Neural cell (in vitro differentiated cells): ENCODE data around the gene TCF4. TPM values are rescaled to one million over a fixed set of nuclear protein-coding genes. Genes with fewer than 3 reads are reported as not detected.

Source experiments
- H2AFZ ChIP-seq: fragments of 200-600, 300-800 bp; sonication (generic), shearing (Covaris generic); 2 replicates; pipeline ENCODE4 v1.6.0; 2014; ENCODE audit warnings: low read depth, mild to moderate bottlenecking, antibody characterized with exemption, low read length, moderate library complexity
- H3F3A ChIP-seq: fragments of 200-600 bp; shearing (Covaris generic); 2 replicates; pipeline ENCODE4 v1.6.1; 2016; ENCODE audit warnings: mild to moderate bottlenecking, moderate library complexity, mixed read lengths, antibody characterized with exemption, low read length; ENCODE audit not compliant: insufficient read depth, poor library complexity, severe bottlenecking
- H3K27ac ChIP-seq: fragments of 200-600, 300-800 bp; sonication (generic), shearing (Covaris generic); 2 replicates; pipeline ENCODE4 v1.5.1; 2014; ENCODE audit warnings: mild to moderate bottlenecking, low read length, moderate library complexity
- H3K27me3 ChIP-seq: fragments of 300-800, 200-600 bp; sonication (generic), shearing (Covaris generic); 2 replicates; pipeline ENCODE4 v1.6.0; 2014; ENCODE audit warnings: mild to moderate bottlenecking, low read depth, low read length, moderate library complexity; ENCODE audit not compliant: insufficient read depth
- H3K36me3 ChIP-seq: fragments of 300-800, 200-600 bp; sonication (generic), shearing (Covaris generic); 2 replicates; pipeline ENCODE4 v1.5.1; 2014; ENCODE audit warnings: mild to moderate bottlenecking, antibody characterized with exemption, low read length, moderate library complexity; ENCODE audit not compliant: insufficient read depth
- H3K4me2 ChIP-seq: fragments of 300-800, 200-600 bp; sonication (generic), shearing (Covaris generic); 2 replicates; pipeline ENCODE4 v1.6.0; 2014; ENCODE audit warnings: mild to moderate bottlenecking, low read length
- H3K4me3 ChIP-seq: fragments of 300-800, 200-600 bp; sonication (generic), shearing (Covaris generic); 2 replicates; pipeline ENCODE4 v1.5.1; 2014; ENCODE audit warnings: mild to moderate bottlenecking, low read length, moderate library complexity
- H3K79me2 ChIP-seq: fragments of 200-600 bp; shearing (Covaris generic); replicated peaks from 2 replicates; pipeline ENCODE4 v1.6.0; 2014; ENCODE audit warnings: mild to moderate bottlenecking, low read length, moderate library complexity; ENCODE audit not compliant: insufficient read depth
- H3K9ac ChIP-seq: fragments of 300-800, 200-600 bp; sonication (generic), shearing (Covaris generic); 2 replicates; pipeline ENCODE4 v1.6.1; 2016; ENCODE audit warnings: mild to moderate bottlenecking, low read length, mixed read lengths
- H3K9me2 ChIP-seq: fragments of 200-600 bp; shearing (Covaris generic); 2 replicates; pipeline ENCODE4 v1.6.1; 2016; ENCODE audit warnings: mild to moderate bottlenecking, low read length, mixed read lengths; ENCODE audit not compliant: insufficient read depth
- H3K9me3 ChIP-seq: fragments of 200-600, 300-800 bp; sonication (generic), shearing (Covaris generic); 2 replicates; pipeline ENCODE4 v1.6.1; 2016; ENCODE audit warnings: mild to moderate bottlenecking, mixed run types, low read length, moderate library complexity, mixed read lengths
- H4K20me1 ChIP-seq: fragments of 200-600 bp; shearing (Covaris generic); 2 replicates; pipeline ENCODE4 v1.6.1; 2016; ENCODE audit warnings: mild to moderate bottlenecking, mixed run types; ENCODE audit not compliant: insufficient read depth
- EP300 ChIP-seq: fragments of 450-650 bp; conservative IDR thresholded peaks from 2 replicates; pipeline ENCODE4 v1.6.1; 2014; ENCODE audit warnings: antibody characterized with exemption, mild to moderate bottlenecking, moderate library complexity; ENCODE audit not compliant: poor library complexity, severe bottlenecking
- EZH2 ChIP-seq: fragments of 200-600, 300-800 bp; shearing (Covaris generic), sonication (generic); IDR thresholded peaks from 2 replicates; pipeline ENCODE4 v1.6.1; 2014; ENCODE audit warnings: antibody characterized with exemption, low read length, borderline replicate concordance, mild to moderate bottlenecking; ENCODE audit not compliant: insufficient read depth, poor library complexity, severe bottlenecking
- MXI1 ChIP-seq: fragments of 450-650 bp; conservative IDR thresholded peaks from 2 replicates; pipeline ENCODE4 v1.6.1; 2014; ENCODE audit warnings: antibody characterized with exemption, mild to moderate bottlenecking; ENCODE audit not compliant: poor library complexity, severe bottlenecking
- POLR2AphosphoS5 ChIP-seq: IDR thresholded peaks from 2 replicates; pipeline ENCODE4 v1.6.1; 2012
- RAD21 ChIP-seq: fragments of 450-650 bp; conservative IDR thresholded peaks from 2 replicates; pipeline ENCODE4 v1.6.1; 2014; ENCODE audit warnings: antibody characterized with exemption, mild to moderate bottlenecking, moderate library complexity
- SMC3 ChIP-seq: fragments of 450-650 bp; conservative IDR thresholded peaks from 2 replicates; pipeline ENCODE4 v1.6.1; 2014; ENCODE audit warnings: antibody characterized with exemption, mild to moderate bottlenecking, moderate library complexity; ENCODE audit not compliant: poor library complexity
- TAF1 ChIP-seq: IDR thresholded peaks from 2 replicates; pipeline ENCODE4 v1.6.1; 2012; ENCODE audit warnings: low read depth
- polyA plus RNA-seq: library from polyadenylated mRNA; depleted of rRNA; stranded (reverse); fragments of >200 nt; gene quantifications from 2 replicates; pipeline ENCODE4 v1.2.3, GENCODE V29; 2014
- TF ChIP-seq, protein P1 (sequence below): fragments of 450-650 bp; IDR thresholded peaks from 2 replicates; pipeline ENCODE4 v1.5.1; 2014; ENCODE audit warnings: antibody characterized with exemption, mild to moderate bottlenecking, moderate library complexity; ENCODE audit not compliant: poor library complexity, severe bottlenecking
- TF ChIP-seq, protein P2 (sequence below): IDR thresholded peaks from 2 replicates; pipeline ENCODE4 v1.6.1; 2012; ENCODE audit warnings: borderline replicate concordance

The TCF4 gene
- polyA plus RNA-seq, 1 donor from 2014 or later = 7.0 TPM

DNA sequence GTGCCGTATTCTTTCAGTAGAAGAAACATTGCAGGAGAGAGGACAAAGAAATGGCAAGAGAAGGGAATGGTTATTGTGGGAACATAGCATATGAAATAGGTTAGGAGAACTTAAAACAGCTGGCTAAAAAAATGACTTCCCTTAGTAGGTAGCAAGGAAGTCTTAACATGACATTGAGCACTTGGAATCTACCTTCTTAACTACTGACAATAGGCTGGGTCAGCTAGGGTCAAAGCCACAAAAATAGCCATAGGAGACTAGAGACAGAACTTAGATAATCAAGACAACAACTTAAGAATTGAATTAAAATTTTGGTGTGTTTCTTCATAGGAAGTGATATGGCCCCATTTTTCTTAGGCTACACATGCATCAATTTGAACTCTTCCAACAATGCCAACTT, 227.9 kb downstream of the TCF4 start:
- Histone ChIP-seq H3K9me2 (no peaks in the 10 kb centered on the region), H3K4me3 (no peak overlapping the region), H3K27me3 (no peaks in the 10 kb centered on the region), H3K9ac (no peak overlapping the region), H3K27ac (no peak overlapping the region), H4K20me1 (no peaks in the 10 kb centered on the region), H3K4me2 (no peak overlapping the region), H2AFZ (no peak overlapping the region), H3F3A (no peaks in the 10 kb centered on the region), H3K36me3 (no peaks in the 10 kb centered on the region), H3K79me2 (no peaks in the 10 kb centered on the region), H3K9me3 (no peaks in the 10 kb centered on the region)
- TF ChIP-seq SMC3 (no peak), TAF1 (no peak), RAD21 (no peak), EP300 (no peak), POLR2AphosphoS5 (no peak), EZH2 (no peak), MXI1 (no peak)
- TF ChIP-seq, protein P1, sequence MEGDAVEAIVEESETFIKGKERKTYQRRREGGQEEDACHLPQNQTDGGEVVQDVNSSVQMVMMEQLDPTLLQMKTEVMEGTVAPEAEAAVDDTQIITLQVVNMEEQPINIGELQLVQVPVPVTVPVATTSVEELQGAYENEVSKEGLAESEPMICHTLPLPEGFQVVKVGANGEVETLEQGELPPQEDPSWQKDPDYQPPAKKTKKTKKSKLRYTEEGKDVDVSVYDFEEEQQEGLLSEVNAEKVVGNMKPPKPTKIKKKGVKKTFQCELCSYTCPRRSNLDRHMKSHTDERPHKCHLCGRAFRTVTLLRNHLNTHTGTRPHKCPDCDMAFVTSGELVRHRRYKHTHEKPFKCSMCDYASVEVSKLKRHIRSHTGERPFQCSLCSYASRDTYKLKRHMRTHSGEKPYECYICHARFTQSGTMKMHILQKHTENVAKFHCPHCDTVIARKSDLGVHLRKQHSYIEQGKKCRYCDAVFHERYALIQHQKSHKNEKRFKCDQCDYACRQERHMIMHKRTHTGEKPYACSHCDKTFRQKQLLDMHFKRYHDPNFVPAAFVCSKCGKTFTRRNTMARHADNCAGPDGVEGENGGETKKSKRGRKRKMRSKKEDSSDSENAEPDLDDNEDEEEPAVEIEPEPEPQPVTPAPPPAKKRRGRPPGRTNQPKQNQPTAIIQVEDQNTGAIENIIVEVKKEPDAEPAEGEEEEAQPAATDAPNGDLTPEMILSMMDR = no peak
- TF ChIP-seq, protein P2, sequence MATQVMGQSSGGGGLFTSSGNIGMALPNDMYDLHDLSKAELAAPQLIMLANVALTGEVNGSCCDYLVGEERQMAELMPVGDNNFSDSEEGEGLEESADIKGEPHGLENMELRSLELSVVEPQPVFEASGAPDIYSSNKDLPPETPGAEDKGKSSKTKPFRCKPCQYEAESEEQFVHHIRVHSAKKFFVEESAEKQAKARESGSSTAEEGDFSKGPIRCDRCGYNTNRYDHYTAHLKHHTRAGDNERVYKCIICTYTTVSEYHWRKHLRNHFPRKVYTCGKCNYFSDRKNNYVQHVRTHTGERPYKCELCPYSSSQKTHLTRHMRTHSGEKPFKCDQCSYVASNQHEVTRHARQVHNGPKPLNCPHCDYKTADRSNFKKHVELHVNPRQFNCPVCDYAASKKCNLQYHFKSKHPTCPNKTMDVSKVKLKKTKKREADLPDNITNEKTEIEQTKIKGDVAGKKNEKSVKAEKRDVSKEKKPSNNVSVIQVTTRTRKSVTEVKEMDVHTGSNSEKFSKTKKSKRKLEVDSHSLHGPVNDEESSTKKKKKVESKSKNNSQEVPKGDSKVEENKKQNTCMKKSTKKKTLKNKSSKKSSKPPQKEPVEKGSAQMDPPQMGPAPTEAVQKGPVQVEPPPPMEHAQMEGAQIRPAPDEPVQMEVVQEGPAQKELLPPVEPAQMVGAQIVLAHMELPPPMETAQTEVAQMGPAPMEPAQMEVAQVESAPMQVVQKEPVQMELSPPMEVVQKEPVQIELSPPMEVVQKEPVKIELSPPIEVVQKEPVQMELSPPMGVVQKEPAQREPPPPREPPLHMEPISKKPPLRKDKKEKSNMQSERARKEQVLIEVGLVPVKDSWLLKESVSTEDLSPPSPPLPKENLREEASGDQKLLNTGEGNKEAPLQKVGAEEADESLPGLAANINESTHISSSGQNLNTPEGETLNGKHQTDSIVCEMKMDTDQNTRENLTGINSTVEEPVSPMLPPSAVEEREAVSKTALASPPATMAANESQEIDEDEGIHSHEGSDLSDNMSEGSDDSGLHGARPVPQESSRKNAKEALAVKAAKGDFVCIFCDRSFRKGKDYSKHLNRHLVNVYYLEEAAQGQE = no peak

DNA sequence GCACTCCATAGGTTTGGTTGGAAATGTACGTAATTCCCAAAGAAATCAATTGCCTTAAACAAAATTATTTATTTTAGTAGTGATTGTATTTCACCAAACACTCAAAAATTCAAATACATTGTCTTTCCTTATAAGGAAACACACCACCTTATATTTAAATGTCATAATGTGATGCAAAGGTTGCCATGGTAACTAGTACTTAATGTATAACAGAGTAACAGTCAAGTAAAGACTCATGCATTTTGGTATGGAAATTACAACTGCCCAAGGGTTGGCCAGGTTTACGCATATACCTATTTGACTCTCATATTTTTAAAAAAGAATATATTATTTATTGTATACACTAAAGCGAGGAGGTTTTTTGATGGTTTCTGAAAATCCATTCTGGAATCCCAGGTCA, 231.2 kb downstream of the TCF4 start:
- Histone ChIP-seq H3K4me2 (no peak overlapping the region), H3K9me2 (no peaks in the 10 kb centered on the region), H2AFZ (no peak overlapping the region), H3K27ac (peak overlapping the region; percentile 60), H3K9me3 (no peaks in the 10 kb centered on the region), H3K27me3 (no peaks in the 10 kb centered on the region), H3K36me3 (no peaks in the 10 kb centered on the region), H3K4me3 (no peak overlapping the region), H3K79me2 (no peaks in the 10 kb centered on the region), H3K9ac (no peak overlapping the region), H4K20me1 (no peaks in the 10 kb centered on the region), H3F3A (no peaks in the 10 kb centered on the region)
- TF ChIP-seq, protein P2 = no peak
- TF ChIP-seq SMC3 = no peak
- TF ChIP-seq RAD21 = no peak
- TF ChIP-seq MXI1 = no peak
- TF ChIP-seq EZH2 = no peak
- TF ChIP-seq EP300 = no peak
- TF ChIP-seq TAF1 = no peak
- TF ChIP-seq, protein P1 = no peak
- TF ChIP-seq POLR2AphosphoS5 = no peak
